ENCODE results near the gene CFAP221.
A peak's percentile ranks its signal among the peaks of the same experiment; 100 is the strongest.

The CFAP221 gene

DNA sequence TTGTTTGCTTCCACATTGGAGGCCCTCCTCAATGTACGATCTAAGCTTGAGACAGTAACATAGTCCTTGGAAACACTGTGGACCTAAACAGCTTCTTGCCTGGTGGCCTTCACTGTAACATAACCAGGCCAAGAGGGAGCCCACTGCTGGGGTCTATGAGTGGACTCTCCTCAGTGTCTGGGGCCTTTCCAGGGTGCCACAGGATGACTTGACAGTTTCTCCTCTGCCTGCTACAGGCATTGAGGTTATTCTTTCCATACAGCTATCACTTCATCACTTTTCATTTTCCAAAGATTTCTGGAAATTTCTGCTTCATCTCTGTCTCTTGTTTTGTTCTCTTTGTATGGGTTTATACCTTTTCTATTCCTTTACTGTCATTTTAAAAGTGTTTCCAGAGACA lies 31.3 kb upstream of the CFAP221 start:
- Histone ChIP-seq H3K4me3 (replicated peaks; ENCODE audit: low read depth, low read length) (no peak overlapping the region), H3K36me3 (ENCODE audit: control insufficient read depth, insufficient read depth, low read length) (no peaks in the 10 kb centered on the region), H3K27me3 (replicated peaks; ENCODE audit: control insufficient read depth, insufficient read depth, low read length) (no peaks in the 10 kb centered on the region; the same call in none of the 2 replicates)
- DNase-seq (ENCODE audit: extremely low read depth, insufficient read length): no peak
- TF ChIP-seq, protein P1, sequence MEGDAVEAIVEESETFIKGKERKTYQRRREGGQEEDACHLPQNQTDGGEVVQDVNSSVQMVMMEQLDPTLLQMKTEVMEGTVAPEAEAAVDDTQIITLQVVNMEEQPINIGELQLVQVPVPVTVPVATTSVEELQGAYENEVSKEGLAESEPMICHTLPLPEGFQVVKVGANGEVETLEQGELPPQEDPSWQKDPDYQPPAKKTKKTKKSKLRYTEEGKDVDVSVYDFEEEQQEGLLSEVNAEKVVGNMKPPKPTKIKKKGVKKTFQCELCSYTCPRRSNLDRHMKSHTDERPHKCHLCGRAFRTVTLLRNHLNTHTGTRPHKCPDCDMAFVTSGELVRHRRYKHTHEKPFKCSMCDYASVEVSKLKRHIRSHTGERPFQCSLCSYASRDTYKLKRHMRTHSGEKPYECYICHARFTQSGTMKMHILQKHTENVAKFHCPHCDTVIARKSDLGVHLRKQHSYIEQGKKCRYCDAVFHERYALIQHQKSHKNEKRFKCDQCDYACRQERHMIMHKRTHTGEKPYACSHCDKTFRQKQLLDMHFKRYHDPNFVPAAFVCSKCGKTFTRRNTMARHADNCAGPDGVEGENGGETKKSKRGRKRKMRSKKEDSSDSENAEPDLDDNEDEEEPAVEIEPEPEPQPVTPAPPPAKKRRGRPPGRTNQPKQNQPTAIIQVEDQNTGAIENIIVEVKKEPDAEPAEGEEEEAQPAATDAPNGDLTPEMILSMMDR (IDR thresholded peaks at IDR 0.05; ENCODE audit: insufficient read depth, low read length, poor library complexity, severe bottlenecking): no peak

DNA sequence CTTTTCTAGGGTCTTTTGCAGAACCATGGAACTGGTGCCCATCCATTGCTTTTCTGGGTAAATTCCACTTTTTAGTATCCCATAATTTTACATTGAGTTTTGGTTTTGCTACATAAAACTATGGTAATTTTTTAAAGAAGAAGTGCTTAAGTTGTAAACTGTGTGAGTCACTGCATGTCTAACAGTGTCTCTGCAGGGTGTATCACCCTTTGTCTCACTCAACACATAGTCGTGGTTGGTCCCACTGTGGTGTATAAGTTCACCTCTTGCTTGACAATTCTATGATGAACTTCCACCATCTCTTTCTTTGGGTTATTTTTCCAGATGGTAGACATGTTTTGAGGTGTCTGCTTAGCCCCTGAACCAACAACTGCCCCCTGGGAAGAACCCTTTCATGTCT lies 30.4 kb upstream of the CFAP221 start:
- Histone ChIP-seq H3K27me3 (replicated peaks; ENCODE audit: control insufficient read depth, insufficient read depth, low read length) (peaks cover 2% of the 10 kb centered on the region), H3K4me3 (replicated peaks; ENCODE audit: low read depth, low read length) (no peak overlapping the region), H3K36me3 (ENCODE audit: control insufficient read depth, insufficient read depth, low read length) (no peaks in the 10 kb centered on the region)
- no peak for DNase-seq (ENCODE audit: extremely low read depth, insufficient read length)
- TF ChIP-seq, protein P1 (IDR thresholded peaks at IDR 0.05; ENCODE audit: insufficient read depth, low read length, poor library complexity, severe bottlenecking): no peak

DNA sequence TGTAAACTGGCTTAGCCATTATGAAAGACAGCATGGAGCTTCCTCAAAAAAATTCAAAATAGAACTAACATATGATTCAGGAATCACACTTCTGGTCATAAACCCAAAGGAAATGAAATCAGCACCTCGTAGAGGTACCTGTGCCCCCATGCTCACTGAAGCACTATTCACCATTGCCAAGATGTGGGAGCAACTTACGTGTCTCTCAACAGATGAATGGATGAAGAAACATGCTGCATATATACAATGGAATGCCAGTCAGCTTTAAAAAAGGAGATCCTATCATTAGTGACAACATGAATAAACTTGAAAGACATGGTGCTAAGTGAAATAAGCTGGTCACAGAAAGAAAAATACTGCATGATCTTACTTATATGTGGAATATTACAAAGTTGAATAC lies 28.1 kb upstream of the CFAP221 start:
- Histone ChIP-seq H3K27me3 (replicated peaks; ENCODE audit: control insufficient read depth, insufficient read depth, low read length) (peaks cover 2% of the 10 kb centered on the region), H3K36me3 (ENCODE audit: control insufficient read depth, insufficient read depth, low read length) (no peaks in the 10 kb centered on the region), H3K4me3 (replicated peaks; ENCODE audit: low read depth, low read length) (no peak overlapping the region)
- TF ChIP-seq, protein P1 (IDR thresholded peaks at IDR 0.05; ENCODE audit: insufficient read depth, low read length, poor library complexity, severe bottlenecking): no peak
- DNase-seq (ENCODE audit: extremely low read depth, insufficient read length): no peak

DNA sequence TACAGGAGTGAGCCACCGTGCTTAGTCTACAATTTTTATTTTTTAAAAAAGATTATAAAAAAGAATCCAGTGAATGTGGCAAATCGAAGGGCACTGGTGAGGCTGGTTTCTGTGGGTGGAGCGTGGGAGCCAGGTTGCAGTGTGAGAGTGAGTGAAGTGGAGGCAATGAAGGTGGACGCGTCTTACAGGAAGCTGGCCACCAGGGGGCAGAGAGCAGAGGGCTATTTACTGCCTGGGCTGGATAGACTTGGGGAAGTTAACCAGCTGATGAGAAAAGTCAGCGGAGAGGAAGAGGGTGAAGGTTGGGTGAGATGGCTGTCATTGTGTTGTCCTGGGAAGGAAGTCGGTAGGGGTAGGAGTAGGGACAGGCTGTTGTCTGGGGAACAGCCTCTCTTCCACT lies 26.8 kb upstream of the CFAP221 start:
- peaks cover 2% of the 10 kb centered on the region for H3K27me3 ChIP-seq (replicated peaks; ENCODE audit: control insufficient read depth, insufficient read depth, low read length)
- DNase-seq (ENCODE audit: extremely low read depth, insufficient read length): no peak
- no peaks in the 10 kb centered on the region for H3K36me3 ChIP-seq (ENCODE audit: control insufficient read depth, insufficient read depth, low read length)
- TF ChIP-seq, protein P1 (IDR thresholded peaks at IDR 0.05; ENCODE audit: insufficient read depth, low read length, poor library complexity, severe bottlenecking): peak; percentile 86
- no peak overlapping the region for H3K4me3 ChIP-seq (replicated peaks; ENCODE audit: low read depth, low read length)

DNA sequence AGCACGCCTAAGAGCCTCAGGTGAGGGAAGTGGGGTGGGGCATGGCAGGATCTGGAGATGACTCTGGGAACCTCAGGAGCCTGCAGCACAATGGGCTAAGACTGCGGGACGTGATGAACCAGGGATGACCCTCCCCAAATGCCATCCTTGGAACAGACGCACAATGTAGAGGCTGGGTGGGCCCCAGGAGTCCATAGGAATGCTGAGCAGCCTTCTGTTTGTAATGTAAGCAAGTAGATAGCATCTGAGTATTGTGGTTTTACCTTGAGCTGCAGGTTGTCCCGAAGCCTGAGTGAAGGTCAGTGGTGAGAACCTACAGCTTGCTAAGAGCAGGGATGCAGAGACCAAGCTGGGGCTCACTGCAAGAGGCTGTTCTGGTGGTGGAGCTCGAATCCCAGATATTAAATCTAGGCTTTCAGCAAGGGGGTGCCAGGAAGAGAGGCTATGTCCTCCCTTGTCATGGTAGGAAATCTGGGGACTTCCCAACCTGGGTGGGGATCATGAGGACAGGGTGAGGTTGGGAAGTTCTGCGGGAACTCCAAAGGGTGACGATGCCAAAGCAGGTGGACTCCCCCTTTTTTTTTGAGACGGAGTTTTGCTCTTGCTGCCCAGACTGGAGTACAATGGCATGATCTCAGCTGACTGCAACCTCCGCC lies 25.7 kb upstream of the CFAP221 start:
- DNase-seq (ENCODE audit: extremely low read depth, insufficient read length): no peak
- Histone ChIP-seq H3K36me3 (ENCODE audit: control insufficient read depth, insufficient read depth, low read length) (no peaks in the 10 kb centered on the region), H3K4me3 (replicated peaks; ENCODE audit: low read depth, low read length) (no peak overlapping the region), H3K27me3 (replicated peaks; ENCODE audit: control insufficient read depth, insufficient read depth, low read length) (peaks cover 2% of the 10 kb centered on the region)
- TF ChIP-seq, protein P1 (IDR thresholded peaks at IDR 0.05; ENCODE audit: insufficient read depth, low read length, poor library complexity, severe bottlenecking): no peak

DNA sequence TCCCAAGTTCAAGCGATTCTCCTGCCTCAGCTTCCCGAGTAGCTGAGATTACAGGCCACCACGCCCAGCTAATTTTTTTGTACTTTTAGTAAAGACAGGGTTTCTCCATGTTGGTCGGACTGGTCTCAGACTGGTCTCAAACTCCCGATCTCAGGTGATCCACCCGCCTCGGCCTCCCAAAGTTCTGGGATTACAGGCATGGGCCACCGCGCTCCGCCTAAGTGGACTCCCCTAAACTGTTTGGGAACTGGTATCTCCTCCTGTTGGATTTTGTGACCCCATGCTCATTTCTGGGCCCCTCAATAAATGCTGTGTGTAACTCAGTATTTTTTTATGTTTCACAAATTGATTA lies 25.2 kb upstream of the CFAP221 start:
- H3K4me3 ChIP-seq (replicated peaks; ENCODE audit: low read depth, low read length): no peak overlapping the region
- no peak for DNase-seq (ENCODE audit: extremely low read depth, insufficient read length)
- H3K27me3 ChIP-seq (replicated peaks; ENCODE audit: control insufficient read depth, insufficient read depth, low read length): peaks cover 2% of the 10 kb centered on the region; the same call in 1 of the 2 replicates
- no peaks in the 10 kb centered on the region for H3K36me3 ChIP-seq (ENCODE audit: control insufficient read depth, insufficient read depth, low read length)
- TF ChIP-seq, protein P1 (IDR thresholded peaks at IDR 0.05; ENCODE audit: insufficient read depth, low read length, poor library complexity, severe bottlenecking): no peak

All from GM06990 (cell line).